ENCODE data around the gene DDX31.

DDX31 gene

GRCh38 chr9:132698989-132699388 lies 29.2 kb upstream of the DDX31 start:
- TF ChIP-seq CTCF (IDR thresholded peaks at IDR 0.05; ENCODE audit: control extremely low read depth, extremely low read depth, low read depth, missing control alignments) = no peak
- ChIA-PET CTCF (interaction anchor here (1.0 to 1.6 kb wide), 2 partner anchors 28 to 70 kb away, joined by 3 to 4 read pairs; partner anchors contain the start of gene GTF3C4), POLR2A (no interaction called here)
- DNase-seq (ENCODE audit: extremely low spot score) = no peak

- no peak for TF ChIP-seq CTCF (IDR thresholded peaks at IDR 0.05; ENCODE audit: control extremely low read depth, extremely low read depth, low read depth, missing control alignments)
- ChIA-PET POLR2A (no interaction called here), CTCF (no interaction called here)
- no peak for DNase-seq (ENCODE audit: extremely low spot score)
These were observed 27.4 kb upstream of the DDX31 start for GRCh38 chr9:132697230-132697629.

- POLR2A ChIA-PET = no interaction called here
- no peak for DNase-seq (ENCODE audit: extremely low spot score)
- CTCF ChIA-PET = interaction anchor here (1.0 kb wide), 1 partner anchor 14 kb away, joined by 3 read pairs; no protein-coding TSS in a partner anchor
- peak; percentile 25 for TF ChIP-seq CTCF (IDR thresholded peaks at IDR 0.05; ENCODE audit: control extremely low read depth, extremely low read depth, low read depth, missing control alignments)
These were observed 24.4 kb upstream of the DDX31 start for GRCh38 chr9:132694144-132694543.

GRCh38 chr9:132690696-132691095 lies 20.9 kb upstream of the DDX31 start:
- CTCF ChIA-PET = interaction anchor here (1.0 kb wide), 1 partner anchor 50 kb away, joined by 4 read pairs; no protein-coding TSS in a partner anchor
- POLR2A ChIA-PET = no interaction called here
- DNase-seq (ENCODE audit: extremely low spot score) = no peak
- no peak for TF ChIP-seq CTCF (IDR thresholded peaks at IDR 0.05; ENCODE audit: control extremely low read depth, extremely low read depth, low read depth, missing control alignments)

- DNase-seq (ENCODE audit: extremely low spot score) = no peak
- POLR2A ChIA-PET = no interaction called here
- no peak for TF ChIP-seq CTCF (IDR thresholded peaks at IDR 0.05; ENCODE audit: control extremely low read depth, extremely low read depth, low read depth, missing control alignments)
- CTCF ChIA-PET = no interaction called here
These were observed 14.1 kb upstream of the DDX31 start for GRCh38 chr9:132683873-132684272.

- TF ChIP-seq CTCF (IDR thresholded peaks at IDR 0.05; ENCODE audit: control extremely low read depth, extremely low read depth, low read depth, missing control alignments) = no peak
- DNase-seq (ENCODE audit: extremely low spot score) = no peak
- CTCF ChIA-PET = no interaction called here
- POLR2A ChIA-PET = no interaction called here
These were observed 11.8 kb upstream of the DDX31 start for GRCh38 chr9:132681561-132681960.

Measured in GM10248 (cell line).